GM12891 (cell line): Measurements from ENCODE around the gene NR5A1.
A peak's percentile ranks its signal among the peaks of the same experiment; 100 is the strongest.

Source experiments
- DNase-seq: peaks from one replicate; pipeline ENCODE4 v3.0.0; 2011; ENCODE audit warnings: low spot score; ENCODE audit not compliant: insufficient read length
- FAIRE-seq: peaks from 2 replicates; lab custom pipeline; 2011; peaks lifted over from hg19 to GRCh38; lab: Jason Lieb, UNC
- PAX5 ChIP-seq: IDR thresholded peaks from 2 replicates; pipeline ENCODE4 v1.6.1; 2011; ENCODE audit warnings: low read length, moderate library complexity, mild to moderate bottlenecking; ENCODE audit not compliant: insufficient read depth, severe bottlenecking
- POLR2A ChIP-seq: IDR thresholded peaks from 2 replicates; pipeline ENCODE4 v1.6.1; 2011; ENCODE audit warnings: low read depth, low read length, control low read depth
- POLR2AphosphoS5 ChIP-seq: IDR thresholded peaks from 2 replicates; pipeline ENCODE4 v1.6.1; 2011; ENCODE audit warnings: low read depth, low read length, control low read depth
- POU2F2 ChIP-seq: IDR thresholded peaks from 2 replicates; pipeline ENCODE4 v1.6.1; 2011; ENCODE audit warnings: low read depth, mild to moderate bottlenecking, control low read depth, low read length, moderate library complexity
- SPI1 ChIP-seq: IDR thresholded peaks from 2 replicates; pipeline ENCODE4 v1.6.1; 2011; ENCODE audit warnings: low read depth, low read length, control low read depth
- TAF1 ChIP-seq: IDR thresholded peaks from 2 replicates; pipeline ENCODE4 v1.6.1; 2011; ENCODE audit warnings: low read depth, low read length, control low read depth

Gene NR5A1

DNA sequence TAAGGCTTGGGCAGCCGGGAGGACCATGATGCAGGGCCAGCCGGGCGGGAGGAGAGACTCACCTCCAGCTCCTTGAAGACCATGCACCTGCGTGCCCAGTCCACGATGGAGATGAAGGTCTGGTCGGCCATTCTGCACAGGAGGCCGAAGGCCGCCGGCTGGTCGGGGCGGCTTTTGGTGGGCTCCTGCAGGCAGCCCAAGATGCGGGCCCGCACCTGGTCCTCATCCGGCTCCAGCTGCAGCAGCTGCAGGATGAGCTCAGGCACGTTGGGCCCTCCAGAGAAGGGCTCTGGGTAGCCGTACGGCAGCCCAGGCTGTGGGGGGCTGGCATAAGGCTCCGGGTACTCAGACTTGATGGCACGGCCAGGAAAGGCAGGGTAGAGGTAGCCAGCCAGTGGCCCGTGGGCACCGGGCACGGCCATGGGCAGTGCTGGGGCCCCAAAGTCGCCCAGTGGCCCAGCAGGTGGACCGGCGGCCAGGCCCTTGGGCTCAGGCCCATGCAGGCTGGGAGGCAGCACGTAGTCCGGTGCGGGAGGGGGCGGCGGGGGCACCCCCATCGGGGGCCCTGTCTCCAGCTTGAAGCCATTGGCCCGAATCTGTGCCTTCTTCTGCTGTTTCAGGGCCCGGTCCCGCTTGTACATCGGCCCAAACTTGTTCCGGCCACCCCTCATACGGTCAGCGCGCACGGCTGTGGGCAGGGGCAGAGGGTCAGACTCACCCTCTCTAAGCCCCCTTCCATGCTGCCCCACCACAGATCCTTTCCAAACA, 7.0 kb downstream of the NR5A1 start:
- no peak for DNase-seq
- no peak for TF ChIP-seq SPI1
- no peak for FAIRE-seq

DNA sequence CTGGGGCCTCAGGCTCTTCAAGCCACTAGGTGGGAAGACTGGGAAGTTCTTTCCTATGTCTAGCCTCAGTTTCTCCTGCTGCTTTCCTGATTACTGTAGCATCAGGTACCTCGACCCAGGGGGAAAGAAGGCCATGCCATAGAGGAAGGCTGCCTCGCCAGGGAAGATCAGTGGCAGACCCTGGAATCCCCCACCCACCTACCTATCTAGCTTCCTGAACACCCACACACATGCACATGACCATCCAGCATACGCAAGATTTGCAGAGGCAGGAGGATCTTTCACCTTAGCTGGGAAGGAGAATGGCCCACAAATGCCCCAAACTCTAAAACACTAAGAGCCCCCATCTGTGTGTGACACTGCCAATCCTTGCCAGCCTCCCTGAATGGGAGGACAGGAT, 8.0 kb downstream of the NR5A1 start:
- no peak for DNase-seq
- TF ChIP-seq TAF1 = no peak
- TF ChIP-seq POLR2AphosphoS5 = no peak
- no peak for TF ChIP-seq SPI1
- TF ChIP-seq POLR2A = no peak
- no peak for TF ChIP-seq POU2F2
- no peak for TF ChIP-seq PAX5
- FAIRE-seq = peak; percentile 84

DNA sequence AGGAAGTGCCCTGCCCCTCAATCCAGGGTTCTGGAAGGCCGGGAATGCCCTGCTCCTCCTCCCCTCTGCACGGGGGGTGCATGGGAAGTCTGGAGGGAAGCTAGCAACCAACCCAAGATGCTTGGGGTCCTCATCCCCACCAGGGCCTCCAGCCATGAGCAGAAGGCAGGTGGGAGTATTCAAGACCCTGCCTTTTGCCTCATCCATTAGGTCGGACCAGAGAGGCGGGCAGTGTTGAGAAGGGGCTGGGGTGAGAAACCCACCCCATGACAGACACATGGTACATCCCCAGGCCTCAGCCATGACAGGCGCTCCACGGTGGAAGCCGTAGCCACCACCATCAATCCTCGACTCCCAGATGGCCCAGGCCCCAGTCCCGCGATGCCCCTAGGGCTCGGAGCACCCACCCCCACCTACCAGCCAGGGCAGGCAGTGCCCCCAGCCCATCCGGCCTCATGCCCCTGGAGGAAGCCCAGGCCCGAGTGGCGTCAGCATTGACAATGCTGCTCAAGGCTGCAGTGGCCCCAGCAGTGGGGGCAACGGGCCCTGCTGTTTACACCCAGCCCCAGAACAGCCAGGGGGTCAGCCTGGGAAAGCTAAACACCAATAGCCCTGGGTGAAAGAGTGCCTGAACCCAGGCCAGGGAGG, 8.6 kb downstream of the NR5A1 start:
- no peak for TF ChIP-seq POU2F2
- TF ChIP-seq POLR2AphosphoS5 = no peak
- TF ChIP-seq PAX5 = no peak
- TF ChIP-seq SPI1 = no peak
- no peak for TF ChIP-seq TAF1
- no peak for TF ChIP-seq POLR2A
- FAIRE-seq (no peak), DNase-seq (no peak)

DNA sequence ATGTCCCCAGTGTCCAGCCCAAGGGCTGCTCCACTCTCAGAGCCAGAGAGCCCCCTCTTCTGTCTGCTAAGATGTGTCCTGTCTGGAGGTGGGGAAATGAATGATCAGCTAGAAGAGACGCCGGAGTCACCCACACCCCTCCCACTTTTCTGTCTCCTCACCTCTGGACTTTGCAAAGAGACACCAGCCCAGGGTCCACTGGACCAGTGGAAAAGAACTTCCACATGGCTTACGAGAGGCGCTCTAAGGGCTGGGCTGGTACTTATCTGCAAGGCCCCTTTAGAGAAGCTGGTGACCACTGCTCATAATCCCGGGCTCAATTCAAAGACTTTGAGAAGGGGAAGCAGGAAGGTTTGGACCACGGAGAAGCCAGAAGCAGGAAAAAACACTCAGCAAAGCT, 9.2 kb downstream of the NR5A1 start:
- DNase-seq (no peak), FAIRE-seq (no peak)

DNA sequence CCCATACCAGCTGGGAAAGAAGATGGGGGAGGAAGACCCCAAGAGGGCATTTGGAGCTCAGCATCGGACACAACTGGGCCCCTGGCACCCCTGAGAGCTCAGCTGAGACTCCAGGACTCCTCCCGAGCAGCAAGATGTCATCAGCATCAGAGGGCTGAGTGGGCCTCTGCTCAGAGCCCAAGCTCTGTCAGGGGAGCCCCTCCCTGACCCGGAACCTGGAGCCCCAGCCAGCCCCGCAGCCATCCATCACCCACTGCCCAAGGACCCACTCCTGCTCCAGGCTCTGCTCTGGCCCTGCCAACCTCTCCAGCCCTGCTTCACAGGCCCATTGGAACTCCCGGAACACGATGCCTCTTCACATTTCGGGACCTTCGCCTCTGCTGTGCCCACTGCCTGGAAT, 9.8 kb downstream of the NR5A1 start:
- TF ChIP-seq SPI1 (no peak), PAX5 (no peak), TAF1 (no peak), POLR2AphosphoS5 (no peak), POU2F2 (no peak), POLR2A (no peak)
- DNase-seq (no peak), FAIRE-seq (no peak)

More for the DNA sequence above, 9.2 kb downstream of the NR5A1 start:
- TF ChIP-seq TAF1 = no peak
- TF ChIP-seq POU2F2 = no peak
- no peak for TF ChIP-seq POLR2AphosphoS5
- no peak for TF ChIP-seq SPI1
- no peak for TF ChIP-seq POLR2A
- TF ChIP-seq PAX5 = no peak

DNA sequence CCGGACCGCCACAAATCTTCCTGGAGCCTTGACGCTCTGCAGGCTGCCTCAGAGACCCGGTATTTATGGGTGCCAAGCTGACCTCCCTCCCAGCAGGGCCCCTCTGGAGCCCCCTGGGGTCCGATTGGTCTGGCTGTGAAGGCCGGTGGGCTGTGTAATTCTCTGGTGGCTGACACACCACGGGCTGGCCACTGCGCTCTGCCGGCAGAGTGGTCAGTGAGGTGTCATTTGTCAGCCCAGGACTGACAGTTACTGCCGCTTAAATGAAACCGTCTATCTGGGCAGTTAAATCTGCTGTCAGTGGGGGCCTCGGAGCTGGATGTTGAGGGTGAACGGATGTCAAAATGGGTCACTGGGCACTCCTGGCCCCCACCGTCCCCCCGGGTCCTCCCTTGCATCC, 10.7 kb downstream of the NR5A1 start:
- TF ChIP-seq TAF1 (no peak), PAX5 (no peak), SPI1 (no peak), POLR2A (no peak), POLR2AphosphoS5 (no peak), POU2F2 (no peak)
- FAIRE-seq = no peak

DNA sequence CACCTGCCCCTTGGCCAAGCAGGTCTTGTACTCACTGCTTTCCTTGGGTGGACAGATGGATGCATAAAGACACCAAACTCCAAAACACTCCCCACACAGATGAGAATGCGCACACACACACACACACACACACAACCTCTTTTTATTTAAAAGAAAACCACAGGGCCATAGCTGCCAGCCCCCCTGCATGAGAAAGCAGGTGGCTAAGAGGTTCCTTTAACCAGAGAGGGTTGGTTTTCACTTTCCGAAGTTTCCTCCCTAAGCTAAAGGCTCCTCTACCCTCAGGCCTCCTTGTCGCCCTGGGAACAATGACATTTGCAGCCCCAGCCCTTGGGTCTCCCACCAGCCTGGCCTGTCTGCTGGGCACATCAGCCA, 11.1 kb downstream of the NR5A1 start:
- FAIRE-seq (peak; percentile 63), DNase-seq (no peak)
- no peak for TF ChIP-seq TAF1
- no peak for TF ChIP-seq POLR2A
- TF ChIP-seq PAX5 = no peak
- no peak for TF ChIP-seq POLR2AphosphoS5
- TF ChIP-seq SPI1 = no peak
- TF ChIP-seq POU2F2 = no peak

More for the DNA sequence above, 10.7 kb downstream of the NR5A1 start:
- no peak for DNase-seq

GRCh38 chr9:124495126-124496074, 11.8 kb downstream of the NR5A1 start:
- TF ChIP-seq POLR2A = no peak
- no peak for TF ChIP-seq SPI1
- TF ChIP-seq POLR2AphosphoS5 = no peak
- no peak for TF ChIP-seq POU2F2
- TF ChIP-seq TAF1 = no peak
- TF ChIP-seq PAX5 = no peak
- DNase-seq = no peak
- FAIRE-seq = no peak

- peak; percentile 90 for FAIRE-seq
- DNase-seq = no peak
- no peak for TF ChIP-seq TAF1
- TF ChIP-seq PAX5 = no peak
- no peak for TF ChIP-seq POU2F2
- TF ChIP-seq POLR2A = no peak
- no peak for TF ChIP-seq POLR2AphosphoS5
- TF ChIP-seq SPI1 = no peak
These were observed 13.3 kb downstream of the NR5A1 start for GRCh38 chr9:124493794-124494479.
